ENCODE data around the gene TSFM.

DNA sequence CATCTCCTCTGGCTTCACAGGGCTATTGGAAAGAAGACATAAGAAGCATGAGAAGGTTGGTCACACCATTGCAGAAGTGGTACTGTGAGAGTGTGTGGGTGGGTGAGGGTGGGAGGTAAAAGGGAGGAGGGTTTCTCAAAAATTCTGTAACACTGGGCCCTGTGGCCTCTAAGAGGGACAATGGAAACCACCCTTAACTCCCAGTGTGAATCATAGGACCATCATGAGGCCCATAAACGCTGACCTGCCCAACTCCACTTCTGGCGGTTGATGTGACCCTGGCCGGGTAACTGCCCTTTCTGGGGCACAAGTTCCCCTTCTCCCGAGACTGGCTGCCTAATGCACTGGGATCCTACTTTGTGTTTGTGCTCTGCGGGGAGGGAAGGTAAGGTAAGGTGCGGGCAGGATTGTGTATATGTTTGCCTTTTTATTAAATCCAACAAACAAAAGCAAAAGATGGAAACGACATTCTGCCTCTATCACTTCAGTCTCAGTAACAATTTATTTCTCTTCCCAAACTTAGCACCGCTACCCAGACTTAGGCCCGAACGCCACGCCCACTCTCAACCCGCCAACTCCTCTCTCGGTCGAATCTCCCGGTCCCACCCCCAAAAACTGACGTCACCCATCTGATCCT, 11.2 kb upstream of the TSFM start:
- TF ChIP-seq, protein P1, sequence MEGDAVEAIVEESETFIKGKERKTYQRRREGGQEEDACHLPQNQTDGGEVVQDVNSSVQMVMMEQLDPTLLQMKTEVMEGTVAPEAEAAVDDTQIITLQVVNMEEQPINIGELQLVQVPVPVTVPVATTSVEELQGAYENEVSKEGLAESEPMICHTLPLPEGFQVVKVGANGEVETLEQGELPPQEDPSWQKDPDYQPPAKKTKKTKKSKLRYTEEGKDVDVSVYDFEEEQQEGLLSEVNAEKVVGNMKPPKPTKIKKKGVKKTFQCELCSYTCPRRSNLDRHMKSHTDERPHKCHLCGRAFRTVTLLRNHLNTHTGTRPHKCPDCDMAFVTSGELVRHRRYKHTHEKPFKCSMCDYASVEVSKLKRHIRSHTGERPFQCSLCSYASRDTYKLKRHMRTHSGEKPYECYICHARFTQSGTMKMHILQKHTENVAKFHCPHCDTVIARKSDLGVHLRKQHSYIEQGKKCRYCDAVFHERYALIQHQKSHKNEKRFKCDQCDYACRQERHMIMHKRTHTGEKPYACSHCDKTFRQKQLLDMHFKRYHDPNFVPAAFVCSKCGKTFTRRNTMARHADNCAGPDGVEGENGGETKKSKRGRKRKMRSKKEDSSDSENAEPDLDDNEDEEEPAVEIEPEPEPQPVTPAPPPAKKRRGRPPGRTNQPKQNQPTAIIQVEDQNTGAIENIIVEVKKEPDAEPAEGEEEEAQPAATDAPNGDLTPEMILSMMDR (conservative IDR thresholded peaks at IDR 0.05; ENCODE audit: low read length): no peak
- TF ChIP-seq EZH2phosphoT487 (IDR thresholded peaks at IDR 0.05; ENCODE audit: borderline replicate concordance, low read depth, low read length): no peak

Measured in OCI-LY7 (cell line).